H54 (cell line): Measurements from ENCODE around the gene B3GAT3.
"Not testable (repeated sequence)": the region's sequence is repeated elsewhere in the genome, so short reads cannot be mapped to it uniquely, and the experiment has no call there.

ENCODE experiments used
- DNase-seq: peaks from one replicate; pipeline ENCODE4 v3.0.0; 2011; ENCODE audit warnings: low spot score, mixed read lengths; ENCODE audit not compliant: insufficient read length
- FAIRE-seq: peaks from 3 replicates; lab custom pipeline; 2011; peaks lifted over from hg19 to GRCh38; lab: Jason Lieb, UNC
- POLR2A ChIP-seq: IDR thresholded peaks from 2 replicates; pipeline ENCODE4 v1.6.1; 2011; ENCODE audit warnings: low read depth, mild to moderate bottlenecking, low read length

The B3GAT3 gene

DNA sequence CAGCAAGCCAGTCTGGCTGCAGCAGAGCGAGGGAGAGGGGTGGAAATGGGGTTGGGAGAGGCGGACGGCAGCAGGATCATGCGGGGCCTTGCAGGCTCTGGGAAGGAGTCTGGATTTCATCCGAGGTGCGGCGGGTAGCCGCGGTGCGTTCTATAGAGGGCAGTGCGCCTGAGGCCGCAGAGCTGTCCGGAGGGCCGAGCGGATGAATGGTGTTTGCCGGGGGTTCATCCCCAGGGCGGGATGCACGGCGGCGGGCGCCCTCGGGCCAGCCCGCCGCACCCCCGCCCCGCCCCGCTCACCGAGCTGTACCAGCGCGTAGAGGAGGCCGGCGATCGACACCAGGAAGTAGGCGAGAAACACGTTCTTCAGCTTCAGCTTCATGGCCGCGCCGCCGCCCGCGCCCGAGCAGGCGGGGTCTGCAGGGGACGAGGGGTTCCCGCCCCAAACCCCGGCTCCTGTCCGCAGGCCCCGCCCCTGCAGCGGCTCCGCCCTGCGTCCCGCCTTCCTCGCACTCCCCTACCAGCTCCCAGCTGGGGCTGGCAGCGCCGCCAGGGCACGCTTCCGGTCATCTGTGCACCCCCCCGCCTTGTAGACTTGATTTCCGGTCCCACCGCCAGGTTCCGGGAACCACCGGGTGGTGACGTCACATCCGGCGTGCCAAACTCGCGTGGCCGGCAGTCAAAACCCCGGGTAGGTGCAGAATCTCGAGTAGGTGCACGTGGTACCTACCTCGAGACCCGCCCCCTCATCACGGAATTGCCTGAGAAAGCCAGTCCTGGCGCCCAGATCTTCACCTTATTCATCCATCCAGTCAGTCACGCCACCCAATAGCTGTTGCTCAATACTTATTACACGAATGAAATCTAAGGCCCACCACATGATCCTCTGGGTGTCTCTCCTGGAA, at the start of gene B3GAT3:
Gene B3GAT3, minus strand, starts transcription at position 420 of the 904 bp plus-strand sequence. Its CDS starts 39 bp downstream, at position 381.
- peak; percentile 80 for TF ChIP-seq POLR2A
- FAIRE-seq (no peak), DNase-seq (peak; percentile 97)

DNA sequence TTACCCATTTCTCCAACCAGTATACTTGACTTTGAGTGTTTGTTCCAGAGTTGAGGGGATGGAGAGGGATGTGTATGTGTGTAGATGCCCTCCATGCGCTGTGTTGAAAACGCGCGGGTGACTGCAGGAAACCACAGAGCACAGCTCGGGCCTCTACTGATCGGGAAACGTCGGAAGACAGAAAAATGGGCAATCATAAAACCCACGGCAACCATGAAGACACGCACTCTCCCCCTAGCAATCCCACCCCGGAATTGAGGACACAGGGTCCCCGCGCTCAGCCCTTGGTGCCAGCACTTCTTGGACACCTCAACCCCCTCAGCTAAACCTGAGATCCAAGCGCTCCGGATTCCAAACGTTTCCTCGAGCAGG, 49.4 kb upstream of the B3GAT3 start:
- FAIRE-seq (no peak), DNase-seq (no peak)
- no peak for TF ChIP-seq POLR2A

GRCh38 chr11:62669420-62670161, 47.8 kb upstream of the B3GAT3 start:
- no peak for TF ChIP-seq POLR2A
- no peak for DNase-seq
- FAIRE-seq: no peak

DNA sequence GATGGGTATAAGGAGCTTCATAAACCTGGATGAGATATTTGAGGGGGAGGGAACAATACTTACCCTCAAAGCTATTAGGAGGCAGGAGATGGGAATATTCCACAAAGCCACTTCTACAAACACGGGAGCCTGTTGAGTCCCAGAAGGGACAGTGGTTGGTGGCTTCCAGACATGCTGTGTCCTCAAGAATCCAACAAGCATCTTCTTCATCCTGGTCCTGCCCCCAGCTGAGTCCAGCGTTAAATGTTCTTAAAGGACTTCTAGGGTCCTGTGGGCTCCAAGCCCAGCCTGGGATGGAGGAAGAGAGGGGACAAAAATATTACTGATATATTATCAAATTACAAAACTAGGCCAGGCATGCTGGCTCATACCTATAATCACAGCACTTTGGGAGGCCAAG, 45.7 kb upstream of the B3GAT3 start:
- TF ChIP-seq POLR2A: no peak
- FAIRE-seq: no peak

GRCh38 chr11:62666259-62666926, 44.6 kb upstream of the B3GAT3 start:
- DNase-seq (no peak), FAIRE-seq (no peak)
- TF ChIP-seq POLR2A: no peak; the same call in 1 of the 2 replicates

More for the DNA sequence above, 45.7 kb upstream of the B3GAT3 start:
- DNase-seq: no peak

GRCh38 chr11:62665599-62666258, 43.9 kb upstream of the B3GAT3 start:
- FAIRE-seq (no peak), DNase-seq (no peak)
- peak; percentile 31 for TF ChIP-seq POLR2A

GRCh38 chr11:62665075-62665598, 43.4 kb upstream of the B3GAT3 start, which contains the start of the genes C11orf98 and CSKMT:
Gene C11orf98 (minus strand): TSS chr11:62665210. CDS start chr11:62665169, 41 bp downstream.
Gene CSKMT (plus strand): TSS chr11:62665312. CDS start chr11:62665880, 568 bp downstream.
- FAIRE-seq (no peak), DNase-seq (peak; percentile 89)
- TF ChIP-seq POLR2A: peak; percentile 98

GRCh38 chr11:62664405-62665074, 42.8 kb upstream of the B3GAT3 start:
- TF ChIP-seq POLR2A: no peak
- no peak for FAIRE-seq
- peak; percentile 42 for DNase-seq

DNA sequence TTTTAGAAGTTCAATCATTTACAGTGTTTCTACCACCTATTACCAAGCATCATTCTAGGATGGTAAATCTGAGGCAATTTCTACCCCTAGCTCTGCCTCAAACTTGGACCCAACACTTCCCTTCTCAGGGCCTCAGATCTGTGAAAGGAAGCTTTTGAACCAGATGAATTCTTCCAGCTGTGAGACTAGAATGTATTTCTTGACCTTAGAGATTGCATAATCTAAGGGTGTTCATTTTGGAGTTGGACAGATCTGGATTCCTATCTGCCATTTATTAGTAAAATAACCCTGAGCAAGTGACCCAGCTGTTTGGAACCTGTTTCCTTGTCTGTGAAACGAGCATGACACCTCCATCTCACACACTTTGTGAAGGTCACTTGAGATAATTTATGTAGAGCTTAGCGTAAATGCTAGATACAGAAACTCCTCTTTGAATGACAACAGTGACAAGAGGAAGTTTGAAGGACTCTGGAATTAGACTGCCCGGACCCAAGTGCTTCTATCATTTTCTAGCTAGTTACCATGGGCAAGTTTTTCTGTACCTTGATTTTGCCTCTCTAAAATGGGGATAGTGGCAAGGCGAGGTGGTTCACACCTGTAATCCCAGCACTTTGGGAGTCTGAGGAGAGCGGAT, 35.1 kb upstream of the B3GAT3 start:
- FAIRE-seq (no peak), DNase-seq (no peak)
- no peak for TF ChIP-seq POLR2A

DNA sequence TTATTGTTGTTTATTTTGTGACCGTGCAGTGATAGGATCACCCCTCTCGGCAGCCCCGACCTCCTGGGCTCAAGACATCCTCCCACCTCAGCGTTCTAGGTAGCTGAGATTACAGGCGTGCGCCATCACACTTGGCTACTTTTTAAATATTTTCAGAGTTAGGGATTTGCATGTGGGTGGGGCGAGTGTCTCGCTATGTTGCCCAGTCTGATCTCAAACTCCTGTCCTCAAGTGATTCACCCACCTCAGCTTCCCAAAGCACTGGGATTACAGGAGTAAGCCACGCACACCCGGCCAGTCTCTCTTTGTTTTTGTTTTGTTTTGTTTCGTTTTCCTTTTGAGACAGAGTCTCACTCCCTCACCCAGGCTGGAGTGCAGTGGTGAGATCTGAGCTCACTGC, 32.5 kb upstream of the B3GAT3 start:
- TF ChIP-seq POLR2A: no peak
- DNase-seq (no peak), FAIRE-seq (no peak)

GRCh38 chr11:62652161-62653006, 30.6 kb upstream of the B3GAT3 start:
- FAIRE-seq: no peak

DNA sequence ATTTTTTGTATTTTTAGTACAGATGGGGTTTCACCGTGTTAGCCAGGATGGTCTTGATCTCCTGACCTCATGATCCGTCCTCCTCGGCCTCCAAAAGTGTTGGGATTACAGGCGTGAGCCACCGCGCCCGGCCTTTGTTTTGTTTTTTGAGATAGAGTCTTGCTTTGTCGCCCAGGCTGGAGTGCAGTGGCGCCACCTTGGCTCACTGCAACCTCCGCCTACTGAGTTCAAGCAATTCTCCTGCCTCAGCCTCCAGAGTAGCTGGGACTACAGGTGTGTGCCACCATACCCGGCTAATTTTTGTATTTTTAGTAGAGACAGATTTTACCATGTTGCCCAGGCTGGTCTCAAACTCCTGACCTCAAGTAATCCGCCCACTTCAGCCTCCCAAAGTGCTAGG, 28.5 kb upstream of the B3GAT3 start:
- DNase-seq, FAIRE-seq: not testable (repeated sequence)

More at GRCh38 chr11:62652161-62653006, 30.6 kb upstream of the B3GAT3 start:
- no peak for DNase-seq
- no peak for TF ChIP-seq POLR2A
